ENCODE measurements around the gene PFAS. TPM values are rescaled to one million over a fixed set of nuclear protein-coding genes. Genes with fewer than 3 reads are reported as not detected.
A peak's percentile ranks its signal among the peaks of the same experiment; 100 is the strongest.

Gene PFAS, protein sequence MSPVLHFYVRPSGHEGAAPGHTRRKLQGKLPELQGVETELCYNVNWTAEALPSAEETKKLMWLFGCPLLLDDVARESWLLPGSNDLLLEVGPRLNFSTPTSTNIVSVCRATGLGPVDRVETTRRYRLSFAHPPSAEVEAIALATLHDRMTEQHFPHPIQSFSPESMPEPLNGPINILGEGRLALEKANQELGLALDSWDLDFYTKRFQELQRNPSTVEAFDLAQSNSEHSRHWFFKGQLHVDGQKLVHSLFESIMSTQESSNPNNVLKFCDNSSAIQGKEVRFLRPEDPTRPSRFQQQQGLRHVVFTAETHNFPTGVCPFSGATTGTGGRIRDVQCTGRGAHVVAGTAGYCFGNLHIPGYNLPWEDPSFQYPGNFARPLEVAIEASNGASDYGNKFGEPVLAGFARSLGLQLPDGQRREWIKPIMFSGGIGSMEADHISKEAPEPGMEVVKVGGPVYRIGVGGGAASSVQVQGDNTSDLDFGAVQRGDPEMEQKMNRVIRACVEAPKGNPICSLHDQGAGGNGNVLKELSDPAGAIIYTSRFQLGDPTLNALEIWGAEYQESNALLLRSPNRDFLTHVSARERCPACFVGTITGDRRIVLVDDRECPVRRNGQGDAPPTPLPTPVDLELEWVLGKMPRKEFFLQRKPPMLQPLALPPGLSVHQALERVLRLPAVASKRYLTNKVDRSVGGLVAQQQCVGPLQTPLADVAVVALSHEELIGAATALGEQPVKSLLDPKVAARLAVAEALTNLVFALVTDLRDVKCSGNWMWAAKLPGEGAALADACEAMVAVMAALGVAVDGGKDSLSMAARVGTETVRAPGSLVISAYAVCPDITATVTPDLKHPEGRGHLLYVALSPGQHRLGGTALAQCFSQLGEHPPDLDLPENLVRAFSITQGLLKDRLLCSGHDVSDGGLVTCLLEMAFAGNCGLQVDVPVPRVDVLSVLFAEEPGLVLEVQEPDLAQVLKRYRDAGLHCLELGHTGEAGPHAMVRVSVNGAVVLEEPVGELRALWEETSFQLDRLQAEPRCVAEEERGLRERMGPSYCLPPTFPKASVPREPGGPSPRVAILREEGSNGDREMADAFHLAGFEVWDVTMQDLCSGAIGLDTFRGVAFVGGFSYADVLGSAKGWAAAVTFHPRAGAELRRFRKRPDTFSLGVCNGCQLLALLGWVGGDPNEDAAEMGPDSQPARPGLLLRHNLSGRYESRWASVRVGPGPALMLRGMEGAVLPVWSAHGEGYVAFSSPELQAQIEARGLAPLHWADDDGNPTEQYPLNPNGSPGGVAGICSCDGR (N-terminal part only)
- total RNA-seq, result 14.1 and 18.8 TPM in 2 replicates

DNA sequence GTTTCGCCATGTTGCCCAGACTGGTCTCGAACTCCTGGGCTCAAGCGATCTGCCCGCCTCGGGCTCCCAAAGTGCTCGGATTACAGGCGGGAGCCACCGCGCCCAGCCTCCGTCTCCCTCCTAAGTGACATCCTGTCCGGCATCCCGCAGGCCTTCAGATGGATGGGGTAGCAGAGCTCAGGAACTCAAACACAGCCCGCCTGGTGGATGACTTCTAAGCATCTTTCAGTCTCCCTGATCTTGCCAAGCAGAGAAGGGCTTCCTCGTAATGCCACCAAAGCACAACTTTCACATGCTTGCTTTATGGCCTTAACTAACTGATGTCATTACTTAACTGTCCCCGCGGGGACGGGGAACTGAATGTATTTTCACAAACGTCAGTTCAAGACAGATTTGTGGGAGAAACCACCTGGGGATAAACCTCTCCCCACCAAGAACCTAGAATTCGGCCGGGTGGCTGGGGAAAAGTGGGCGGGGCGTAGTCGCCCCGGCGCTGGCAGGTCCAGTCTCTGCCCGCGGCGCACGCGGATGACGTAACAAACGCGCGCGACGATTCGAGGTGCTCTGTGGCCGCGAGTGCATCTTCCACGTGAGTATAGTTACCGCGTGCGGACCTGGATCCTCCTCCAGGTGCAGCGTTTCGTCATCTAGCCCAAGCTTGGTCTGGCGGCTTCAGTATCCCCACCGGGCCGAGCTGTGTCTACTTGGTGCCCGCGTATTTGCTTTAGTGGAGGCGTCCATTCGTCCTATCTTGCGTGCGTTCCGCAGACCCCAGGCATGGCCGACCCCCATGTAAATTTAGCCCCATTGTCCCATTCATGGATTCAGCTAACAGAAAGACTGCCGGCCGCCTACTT lies at the start of gene PFAS:
PFAS (plus strand) TSS at position 539 of the 857 bp plus-strand sequence. CDS start 4,649 bp downstream, outside the sequence.
- H3K4me1 ChIP-seq (ENCODE audit: insufficient read depth, low read length), result peaks cover 9% of the 10 kb centered on the region
- H3K79me2 ChIP-seq (ENCODE audit: insufficient read depth, low read length), result peaks cover 51% of the 10 kb centered on the region
- peak within 1 kb of the TSS; percentile 73 for H3K27ac ChIP-seq (ENCODE audit: low read depth, low read length)

GRCh38 chr17:8204761-8205555 lies 44.1 kb upstream of the PFAS start:
- H4K20me1 ChIP-seq (ENCODE audit: insufficient read depth, low read length), result no peaks in the 10 kb centered on the region
- peaks cover 29% of the 10 kb centered on the region for H3K79me2 ChIP-seq (ENCODE audit: insufficient read depth, low read length)
- no peaks in the 10 kb centered on the region for H3K9me3 ChIP-seq (ENCODE audit: low read depth, low read length)
- no peaks in the 10 kb centered on the region for H3K27me3 ChIP-seq (ENCODE audit: insufficient read depth, low read length)
- DNase-seq (ENCODE audit: insufficient read length, low spot score, missing footprints), result peak; percentile 65
- H3K4me1 ChIP-seq (ENCODE audit: insufficient read depth, low read length), result peaks cover 15% of the 10 kb centered on the region
- no peak overlapping the region for H3K4me3 ChIP-seq (ENCODE audit: insufficient read depth, low read length)
- H2AFZ ChIP-seq (ENCODE audit: low read length), result no peak overlapping the region
- no peak overlapping the region for H3K4me2 ChIP-seq (ENCODE audit: insufficient read depth, low read length)
- TF ChIP-seq, protein P1, sequence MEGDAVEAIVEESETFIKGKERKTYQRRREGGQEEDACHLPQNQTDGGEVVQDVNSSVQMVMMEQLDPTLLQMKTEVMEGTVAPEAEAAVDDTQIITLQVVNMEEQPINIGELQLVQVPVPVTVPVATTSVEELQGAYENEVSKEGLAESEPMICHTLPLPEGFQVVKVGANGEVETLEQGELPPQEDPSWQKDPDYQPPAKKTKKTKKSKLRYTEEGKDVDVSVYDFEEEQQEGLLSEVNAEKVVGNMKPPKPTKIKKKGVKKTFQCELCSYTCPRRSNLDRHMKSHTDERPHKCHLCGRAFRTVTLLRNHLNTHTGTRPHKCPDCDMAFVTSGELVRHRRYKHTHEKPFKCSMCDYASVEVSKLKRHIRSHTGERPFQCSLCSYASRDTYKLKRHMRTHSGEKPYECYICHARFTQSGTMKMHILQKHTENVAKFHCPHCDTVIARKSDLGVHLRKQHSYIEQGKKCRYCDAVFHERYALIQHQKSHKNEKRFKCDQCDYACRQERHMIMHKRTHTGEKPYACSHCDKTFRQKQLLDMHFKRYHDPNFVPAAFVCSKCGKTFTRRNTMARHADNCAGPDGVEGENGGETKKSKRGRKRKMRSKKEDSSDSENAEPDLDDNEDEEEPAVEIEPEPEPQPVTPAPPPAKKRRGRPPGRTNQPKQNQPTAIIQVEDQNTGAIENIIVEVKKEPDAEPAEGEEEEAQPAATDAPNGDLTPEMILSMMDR (IDR thresholded peaks at IDR 0.05; ENCODE audit: extremely low read depth, low read depth, low read length), result no peak
- H3K27ac ChIP-seq (ENCODE audit: low read depth, low read length), result no peak overlapping the region
- peaks cover 11% of the 10 kb centered on the region for H3K36me3 ChIP-seq (ENCODE audit: insufficient read depth, low read length)

More for the DNA sequence above, at the start of gene PFAS:
- peaks cover 6% of the 10 kb centered on the region for H3K36me3 ChIP-seq (ENCODE audit: insufficient read depth, low read length)
- H3K4me2 ChIP-seq (ENCODE audit: insufficient read depth, low read length), result peak within 1 kb of the TSS; percentile 94
- TF ChIP-seq, protein P1 (IDR thresholded peaks at IDR 0.05; ENCODE audit: extremely low read depth, low read depth, low read length), result no peak
- peak within 1 kb of the TSS; percentile 98 for H2AFZ ChIP-seq (ENCODE audit: low read length)
- H3K9me3 ChIP-seq (ENCODE audit: low read depth, low read length), result no peaks in the 10 kb centered on the region
- H3K27me3 ChIP-seq (ENCODE audit: insufficient read depth, low read length), result no peaks in the 10 kb centered on the region
- peak; percentile 97 for DNase-seq (ENCODE audit: insufficient read length, low spot score, missing footprints)
- peak within 1 kb of the TSS; percentile 86 for H3K4me3 ChIP-seq (ENCODE audit: insufficient read depth, low read length)
- H4K20me1 ChIP-seq (ENCODE audit: insufficient read depth, low read length), result peaks cover 2% of the 10 kb centered on the region

DNA sequence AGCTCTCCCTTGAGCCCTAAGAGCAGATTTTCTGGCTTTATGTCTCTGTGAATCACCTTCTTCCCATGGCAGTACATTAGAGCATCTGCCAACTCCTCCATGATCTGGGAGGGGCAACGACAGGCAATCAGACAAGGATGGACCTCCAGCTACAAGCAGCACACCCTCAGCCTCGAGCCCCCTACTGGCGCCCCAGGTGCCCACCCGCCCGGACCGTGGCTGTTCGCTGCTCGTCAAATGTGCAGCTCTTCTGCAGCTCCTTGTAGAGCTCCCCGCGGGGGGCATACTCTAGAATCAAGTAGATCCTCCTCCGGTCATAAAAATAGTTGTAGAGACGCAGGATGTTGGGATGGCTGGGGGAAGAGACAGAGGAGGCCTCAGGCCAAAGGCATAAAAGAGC lies 42.6 kb upstream of the PFAS start:
- Histone ChIP-seq H3K4me1 (ENCODE audit: insufficient read depth, low read length) (peaks cover 17% of the 10 kb centered on the region), H3K36me3 (ENCODE audit: insufficient read depth, low read length) (peaks cover 11% of the 10 kb centered on the region), H3K27me3 (ENCODE audit: insufficient read depth, low read length) (no peaks in the 10 kb centered on the region), H3K4me2 (ENCODE audit: insufficient read depth, low read length) (no peak overlapping the region), H3K9me3 (ENCODE audit: low read depth, low read length) (no peaks in the 10 kb centered on the region), H3K4me3 (ENCODE audit: insufficient read depth, low read length) (no peak overlapping the region), H3K27ac (ENCODE audit: low read depth, low read length) (no peak overlapping the region), H2AFZ (ENCODE audit: low read length) (no peak overlapping the region), H4K20me1 (ENCODE audit: insufficient read depth, low read length) (no peaks in the 10 kb centered on the region), H3K79me2 (ENCODE audit: insufficient read depth, low read length) (peaks cover 29% of the 10 kb centered on the region)
- DNase-seq (ENCODE audit: insufficient read length, low spot score, missing footprints), result no peak
- TF ChIP-seq, protein P1 (IDR thresholded peaks at IDR 0.05; ENCODE audit: extremely low read depth, low read depth, low read length), result no peak

Measured in osteoblast (primary cell).